ENCODE measurements around the gene CD274. TPM values are rescaled to one million over a fixed set of nuclear protein-coding genes. Genes with fewer than 3 reads are reported as not detected.

The CD274 gene
- total RNA-seq, 1 experiment from 2014 or later = 0.42 TPM

DNA sequence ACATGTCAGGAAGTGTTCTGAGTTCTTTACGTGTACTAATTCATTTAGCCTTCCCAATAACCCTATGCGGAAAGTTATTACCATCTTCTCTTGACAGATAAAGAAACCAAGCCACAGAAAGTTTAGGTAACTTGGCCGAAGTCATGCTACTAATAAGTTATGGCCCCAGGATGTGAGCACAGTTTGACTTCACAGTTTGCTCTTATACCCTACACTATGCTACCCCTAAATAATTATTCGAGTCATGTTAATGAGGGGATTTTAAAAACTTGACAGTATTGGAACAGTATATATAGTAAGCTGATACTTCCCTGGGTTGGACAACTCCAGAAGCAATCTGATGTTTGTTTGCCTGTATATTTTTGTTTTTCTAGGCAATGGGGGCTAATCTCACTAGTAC is 30.6 kb downstream of the CD274 start:
- Mint-ChIP-seq H3K4me1 (peaks cover 5% of the 10 kb centered on the region), H3K27ac (no peak overlapping the region), H3K4me3 (no peak overlapping the region), H3K9me3 (peaks cover 26% of the 10 kb centered on the region), H3K36me3 (peaks cover 3% of the 10 kb centered on the region), H3K27me3 (ENCODE audit: low read depth) (peaks cover 4% of the 10 kb centered on the region; the same call in 1 of the 2 replicates)
- ATAC-seq = no peak
- DNase-seq (ENCODE audit: low spot score) = no peak
- POLR2A ChIA-PET = no interaction called here
- CTCF ChIA-PET = no interaction called here
- TF ChIP-seq, protein P1, sequence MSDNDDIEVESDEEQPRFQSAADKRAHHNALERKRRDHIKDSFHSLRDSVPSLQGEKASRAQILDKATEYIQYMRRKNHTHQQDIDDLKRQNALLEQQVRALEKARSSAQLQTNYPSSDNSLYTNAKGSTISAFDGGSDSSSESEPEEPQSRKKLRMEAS (CRISPR knock-in tag; IDR thresholded peaks at IDR 0.05) = no peak
- no peak for TF ChIP-seq IRF1 (CRISPR knock-in tag; IDR thresholded peaks at IDR 0.05)
- TF ChIP-seq, protein P2, sequence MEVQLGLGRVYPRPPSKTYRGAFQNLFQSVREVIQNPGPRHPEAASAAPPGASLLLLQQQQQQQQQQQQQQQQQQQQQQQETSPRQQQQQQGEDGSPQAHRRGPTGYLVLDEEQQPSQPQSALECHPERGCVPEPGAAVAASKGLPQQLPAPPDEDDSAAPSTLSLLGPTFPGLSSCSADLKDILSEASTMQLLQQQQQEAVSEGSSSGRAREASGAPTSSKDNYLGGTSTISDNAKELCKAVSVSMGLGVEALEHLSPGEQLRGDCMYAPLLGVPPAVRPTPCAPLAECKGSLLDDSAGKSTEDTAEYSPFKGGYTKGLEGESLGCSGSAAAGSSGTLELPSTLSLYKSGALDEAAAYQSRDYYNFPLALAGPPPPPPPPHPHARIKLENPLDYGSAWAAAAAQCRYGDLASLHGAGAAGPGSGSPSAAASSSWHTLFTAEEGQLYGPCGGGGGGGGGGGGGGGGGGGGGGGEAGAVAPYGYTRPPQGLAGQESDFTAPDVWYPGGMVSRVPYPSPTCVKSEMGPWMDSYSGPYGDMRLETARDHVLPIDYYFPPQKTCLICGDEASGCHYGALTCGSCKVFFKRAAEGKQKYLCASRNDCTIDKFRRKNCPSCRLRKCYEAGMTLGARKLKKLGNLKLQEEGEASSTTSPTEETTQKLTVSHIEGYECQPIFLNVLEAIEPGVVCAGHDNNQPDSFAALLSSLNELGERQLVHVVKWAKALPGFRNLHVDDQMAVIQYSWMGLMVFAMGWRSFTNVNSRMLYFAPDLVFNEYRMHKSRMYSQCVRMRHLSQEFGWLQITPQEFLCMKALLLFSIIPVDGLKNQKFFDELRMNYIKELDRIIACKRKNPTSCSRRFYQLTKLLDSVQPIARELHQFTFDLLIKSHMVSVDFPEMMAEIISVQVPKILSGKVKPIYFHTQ (CRISPR knock-in tag; IDR thresholded peaks at IDR 0.05) = no peak
- TF ChIP-seq SMAD3 (CRISPR knock-in tag; IDR thresholded peaks at IDR 0.05; ENCODE audit: borderline replicate concordance) = no peak
- TF ChIP-seq SOX15 (CRISPR knock-in tag; IDR thresholded peaks at IDR 0.05) = no peak
- TF ChIP-seq ATF3 (CRISPR knock-in tag; conservative IDR thresholded peaks at IDR 0.05) = no peak
- TF ChIP-seq ZNF121 (CRISPR knock-in tag; IDR thresholded peaks at IDR 0.05) = no peak
- no peak for TF ChIP-seq ETV6 (CRISPR knock-in tag; IDR thresholded peaks at IDR 0.05)
- TF ChIP-seq, protein P3, sequence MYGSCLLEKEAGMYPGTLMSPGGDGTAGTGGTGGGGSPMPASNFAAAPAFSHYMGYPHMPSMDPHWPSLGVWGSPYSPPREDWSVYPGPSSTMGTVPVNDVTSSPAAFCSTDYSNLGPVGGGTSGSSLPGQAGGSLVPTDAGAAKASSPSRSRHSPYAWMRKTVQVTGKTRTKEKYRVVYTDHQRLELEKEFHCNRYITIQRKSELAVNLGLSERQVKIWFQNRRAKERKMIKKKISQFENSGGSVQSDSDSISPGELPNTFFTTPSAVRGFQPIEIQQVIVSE (CRISPR knock-in tag; IDR thresholded peaks at IDR 0.05; ENCODE audit: borderline replicate concordance) = no peak
- TF ChIP-seq CTCF (IDR thresholded peaks at IDR 0.05) = no peak

DNA sequence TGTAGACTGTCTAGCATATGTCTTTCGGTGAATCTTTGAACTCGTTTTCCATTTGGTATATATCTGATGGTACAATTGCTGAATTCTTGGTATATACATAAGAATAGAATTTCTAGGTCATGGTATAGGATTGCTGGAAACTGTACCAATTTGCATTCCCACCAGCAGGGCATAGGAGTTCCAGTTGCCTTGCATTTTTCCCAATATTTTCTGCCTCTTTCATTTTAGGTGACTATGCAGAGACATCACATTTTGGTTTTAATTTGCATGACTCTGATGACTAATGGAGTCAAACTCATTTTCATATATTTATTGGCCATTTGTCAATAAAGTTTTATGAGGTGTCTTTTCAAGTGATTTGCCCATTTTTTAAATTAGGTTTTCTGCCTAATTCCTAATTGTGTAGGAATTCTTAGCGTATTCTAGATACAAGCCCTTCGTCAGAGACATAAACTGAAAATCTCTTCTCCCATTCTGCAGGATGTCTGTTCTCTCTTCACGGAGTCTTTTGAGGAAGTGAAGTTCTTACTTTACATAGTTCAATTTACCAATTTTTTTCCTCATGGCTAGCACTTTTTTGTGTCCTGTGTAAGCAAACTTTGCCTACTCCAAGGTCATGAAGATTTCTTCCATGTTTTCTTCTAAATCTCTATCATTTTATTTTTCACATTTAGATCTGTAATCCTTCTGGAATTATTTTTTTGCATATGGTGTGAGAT is 31.1 kb downstream of the CD274 start:
- H3K27ac Mint-ChIP-seq = no peak overlapping the region
- DNase-seq (ENCODE audit: low spot score) (no peak), ATAC-seq (no peak)
- H3K4me1 Mint-ChIP-seq = peaks cover 8% of the 10 kb centered on the region
- H3K9me3 Mint-ChIP-seq = peaks cover 20% of the 10 kb centered on the region
- POLR2A ChIA-PET = no interaction called here
- H3K4me3 Mint-ChIP-seq = no peak overlapping the region
- H3K27me3 Mint-ChIP-seq (ENCODE audit: low read depth) = peaks cover under 1% of the 10 kb centered on the region; the same call in 1 of the 2 replicates
- peaks cover 2% of the 10 kb centered on the region for H3K36me3 Mint-ChIP-seq
- CTCF ChIA-PET = no interaction called here
- TF ChIP-seq ZNF281 (CRISPR knock-in tag; IDR thresholded peaks at IDR 0.05) = no peak
- no peak for TF ChIP-seq ESRRA (CRISPR knock-in tag; IDR thresholded peaks at IDR 0.05; ENCODE audit: borderline replicate concordance)
- no peak for TF ChIP-seq ELF4 (CRISPR knock-in tag; IDR thresholded peaks at IDR 0.05; ENCODE audit: low read depth)
- TF ChIP-seq SMAD4 (CRISPR knock-in tag; IDR thresholded peaks at IDR 0.05) = no peak
- TF ChIP-seq CBFB (CRISPR knock-in tag; IDR thresholded peaks at IDR 0.05; ENCODE audit: low read depth) = no peak
- no peak for TF ChIP-seq RORB (CRISPR knock-in tag; IDR thresholded peaks at IDR 0.05)
- no peak for TF ChIP-seq HMGA2 (CRISPR knock-in tag; IDR thresholded peaks at IDR 0.05)
- no peak for TF ChIP-seq ATF2 (CRISPR knock-in tag; IDR thresholded peaks at IDR 0.05; ENCODE audit: borderline replicate concordance, low read depth)
- no peak for TF ChIP-seq SP1 (CRISPR knock-in tag; conservative IDR thresholded peaks at IDR 0.05)
- TF ChIP-seq FOXJ3 (CRISPR knock-in tag; IDR thresholded peaks at IDR 0.05; ENCODE audit: borderline replicate concordance) = no peak
- TF ChIP-seq NR2C2 (CRISPR knock-in tag; IDR thresholded peaks at IDR 0.05) = no peak
- TF ChIP-seq FOXK1 (CRISPR knock-in tag; IDR thresholded peaks at IDR 0.05) = no peak
- TF ChIP-seq, protein P4, sequence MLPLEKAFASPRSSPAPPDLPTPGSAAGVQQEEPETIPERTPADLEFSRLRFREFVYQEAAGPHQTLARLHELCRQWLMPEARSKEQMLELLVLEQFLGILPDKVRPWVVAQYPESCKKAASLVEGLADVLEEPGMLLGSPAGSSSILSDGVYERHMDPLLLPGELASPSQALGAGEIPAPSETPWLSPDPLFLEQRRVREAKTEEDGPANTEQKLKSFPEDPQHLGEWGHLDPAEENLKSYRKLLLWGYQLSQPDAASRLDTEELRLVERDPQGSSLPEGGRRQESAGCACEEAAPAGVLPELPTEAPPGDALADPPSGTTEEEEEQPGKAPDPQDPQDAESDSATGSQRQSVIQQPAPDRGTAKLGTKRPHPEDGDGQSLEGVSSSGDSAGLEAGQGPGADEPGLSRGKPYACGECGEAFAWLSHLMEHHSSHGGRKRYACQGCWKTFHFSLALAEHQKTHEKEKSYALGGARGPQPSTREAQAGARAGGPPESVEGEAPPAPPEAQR (CRISPR knock-in tag; IDR thresholded peaks at IDR 0.05) = no peak

All from WTC11 (cell line).